SK-N-SH (cell line): ENCODE results near the gene FAT1. TPM values are rescaled to one million over a fixed set of nuclear protein-coding genes. Genes with fewer than 3 reads are reported as not detected.

ENCODE experiments used
- CTCF ChIA-PET: fragments of 300-600, 350-600 bp; formaldehyde crosslinking; extraction: SDS; loops from one replicate; lab custom pipeline; 2021; lab: Yijun Ruan, JAX
- POLR2A ChIA-PET: fragments of 350-600 bp; sonication (Branson Sonifier 250); formaldehyde crosslinking; extraction: SDS; loops from one replicate; lab custom pipeline; 2020; ENCODE audit warnings: antibody characterized with exemption, inconsistent platforms; lab: Yijun Ruan, JAX
- DNase-seq: peaks from one replicate; pipeline ENCODE4 v3.0.0; 2012
- H2AFZ ChIP-seq: fragments of 200-600 bp; sonication (generic); 2 replicates; pipeline ENCODE4 v1.8.1; 2016; ENCODE audit warnings: antibody characterized with exemption, mild to moderate bottlenecking, low read depth
- H3F3A ChIP-seq: fragments of 200-600 bp; sonication (generic); replicated peaks from 2 replicates; pipeline ENCODE3; 2016; ENCODE audit warnings: antibody characterized with exemption, mild to moderate bottlenecking; ENCODE audit not compliant: insufficient read depth
- H3K27ac ChIP-seq, 2 experiments: fragments of 200-500 bp in 1 of 2; fragments of 200-600 bp in 1 of 2; sonication (Bioruptor generic) in 1 of 2; sonication (generic), shearing (Covaris generic) in 1 of 2; 2 replicates each; pipeline versions ENCODE4 v1.5.1 to v1.6.1; 2014 to 2016; ENCODE audit warnings: low read depth in 2 of 2, inconsistent platforms in 1 of 2, low read length in 1 of 2, mild to moderate bottlenecking in 1 of 2, mixed read lengths in 1 of 2
- H3K27me3 ChIP-seq: fragments of 200-600 bp; sonication (generic), shearing (Covaris generic); 2 replicates; pipeline ENCODE4 v1.6.1; 2016; ENCODE audit warnings: mixed run types; ENCODE audit not compliant: insufficient read depth
- H3K36me3 ChIP-seq, 2 experiments: fragments of 200-500 bp in 1 of 2; fragments of 200-600 bp in 1 of 2; sonication (Bioruptor generic) in 1 of 2; sonication (generic) in 1 of 2; replicated peaks in 1 of 2; 2 replicates each; pipeline versions ENCODE3 to v1.5.1; 2014 to 2016; ENCODE audit warnings: low read length in 1 of 2, mild to moderate bottlenecking in 1 of 2; ENCODE audit not compliant: insufficient read depth in 2 of 2, control insufficient read depth in 1 of 2
- H3K4me1 ChIP-seq, 2 experiments: fragments of 200-500 bp in 1 of 2; fragments of 200-600 bp in 1 of 2; sonication (Bioruptor generic) in 1 of 2; sonication (generic), shearing (Covaris generic) in 1 of 2; 2 replicates each; pipeline versions ENCODE4 v1.5.1 to v1.6.1; 2014 to 2016; ENCODE audit warnings: low read depth in 1 of 2, low read length in 1 of 2, mixed run types in 1 of 2; ENCODE audit not compliant: insufficient read depth in 2 of 2, control insufficient read depth in 1 of 2
- H3K4me2 ChIP-seq: fragments of 200-600 bp; sonication (generic), shearing (Covaris generic); 2 replicates; pipeline ENCODE4 v1.6.1; 2017; ENCODE audit warnings: mixed run types
- H3K4me3 ChIP-seq, 2 experiments: fragments of 200-500 bp in 1 of 2; fragments of 200-600 bp in 1 of 2; sonication (Bioruptor generic) in 1 of 2; sonication (generic), shearing (Covaris generic) in 1 of 2; 2 replicates each; pipeline versions ENCODE4 v1.5.1 to v1.8.1; 2014 to 2016; ENCODE audit warnings: low read depth in 2 of 2, inconsistent platforms in 1 of 2, low read length in 1 of 2, mild to moderate bottlenecking in 1 of 2, mixed read lengths in 1 of 2, moderate library complexity in 1 of 2
- H3K79me2 ChIP-seq: fragments of 200-600 bp; sonication (generic); 2 replicates; pipeline ENCODE4 v1.8.1; 2017; ENCODE audit warnings: mild to moderate bottlenecking; ENCODE audit not compliant: insufficient read depth
- H3K9ac ChIP-seq: fragments of 200-600 bp; sonication (generic); 2 replicates; pipeline ENCODE4 v1.6.1; 2017; ENCODE audit warnings: mixed run types
- H3K9me2 ChIP-seq: fragments of 200-600 bp; sonication (generic); 2 replicates; pipeline ENCODE4 v1.6.1; 2017; ENCODE audit warnings: mixed run types
- H3K9me3 ChIP-seq: fragments of 200-600 bp; sonication (generic); 2 replicates; pipeline ENCODE4 v1.6.1; 2017; ENCODE audit warnings: mixed run types, mild to moderate bottlenecking, moderate library complexity
- H4K20me1 ChIP-seq: fragments of 200-600 bp; sonication (generic); 2 replicates; pipeline ENCODE4 v1.6.1; 2017; ENCODE audit warnings: mild to moderate bottlenecking, mixed run types; ENCODE audit not compliant: insufficient read depth
- CHD2 ChIP-seq: fragments of 150-350 bp; IDR thresholded peaks from 2 replicates; pipeline ENCODE4 v1.6.1; 2018; ENCODE audit warnings: low read length; ENCODE audit not compliant: partially characterized antibody
- ELF1 ChIP-seq: IDR thresholded peaks from 2 replicates; pipeline ENCODE4 v1.4.0; 2012
- EP300 ChIP-seq, 2 experiments: IDR thresholded peaks; 2 replicates each; pipeline versions ENCODE4 v1.4.0 to v1.6.1; 2012; ENCODE audit warnings: borderline replicate concordance in 1 of 2, low read depth in 1 of 2, low read length in 1 of 2
- EZH2phosphoT487 ChIP-seq: fragments of 200-600 bp; sonication (generic); IDR thresholded peaks from 2 replicates; pipeline ENCODE4 v1.6.1; 2017; ENCODE audit warnings: low read depth, mixed run types, mild to moderate bottlenecking, antibody characterized with exemption, moderate library complexity, borderline replicate concordance
- FOSL2 ChIP-seq: IDR thresholded peaks from 2 replicates; pipeline ENCODE4 v1.4.0; 2012; ENCODE audit warnings: low read depth, mild to moderate bottlenecking, moderate library complexity, borderline replicate concordance
- FOXJ3 ChIP-seq: sonication (generic); formaldehyde crosslinking; IDR thresholded peaks from 2 replicates; pipeline ENCODE4 v1.5.1; 2020; ENCODE audit warnings: mild to moderate bottlenecking, missing genetic modification reagents
- FOXM1 ChIP-seq: IDR thresholded peaks from 2 replicates; pipeline ENCODE4 v1.4.0; 2012; ENCODE audit warnings: low read depth, mild to moderate bottlenecking
- GATA2 ChIP-seq: sonication (generic); formaldehyde crosslinking; IDR thresholded peaks from 2 replicates; pipeline ENCODE4 v1.5.0; 2020; ENCODE audit warnings: mild to moderate bottlenecking, missing genetic modification reagents
- MEF2A ChIP-seq: IDR thresholded peaks from 2 replicates; pipeline ENCODE4 v1.4.0; 2012; ENCODE audit warnings: low read depth, borderline replicate concordance
- PBX3 ChIP-seq: IDR thresholded peaks from 2 replicates; pipeline ENCODE4; 2012
- RCOR1 ChIP-seq: fragments of 150-350 bp; IDR thresholded peaks from 2 replicates; pipeline ENCODE4 v1.6.1; 2017; ENCODE audit warnings: antibody characterized with exemption, low read length
- RXRA ChIP-seq: IDR thresholded peaks from 2 replicates; pipeline ENCODE4 v1.4.0; 2012; ENCODE audit warnings: low read depth, mild to moderate bottlenecking, borderline replicate concordance
- SIN3A ChIP-seq: IDR thresholded peaks from 2 replicates; pipeline ENCODE4 v1.6.1; 2012; ENCODE audit warnings: low read depth, mild to moderate bottlenecking, low read length, moderate library complexity, borderline replicate concordance
- TAF1 ChIP-seq: IDR thresholded peaks from 2 replicates; pipeline ENCODE4 v1.6.1; 2012; ENCODE audit warnings: low read depth, mild to moderate bottlenecking, low read length, moderate library complexity, borderline replicate concordance
- TCF12 ChIP-seq: IDR thresholded peaks from 2 replicates; pipeline ENCODE4 v1.4.0; 2012
- WGBS: methylation state at CpG from one replicate; pipeline ENCODE4 v1.1.6; 2017; ENCODE audit warnings: low lambda C conversion rate; 5-methylcytosine and 5-hydroxymethylcytosine counted together
- polyA plus RNA-seq, 3 experiments: library from polyadenylated mRNA; depleted of rRNA; stranded (reverse); fragments of >200 nt; gene quantifications; 2 replicates each; pipeline ENCODE4 v1.2.3, GENCODE V29; 2012
- TF ChIP-seq, protein P1 (sequence below): IDR thresholded peaks from 2 replicates; pipeline ENCODE4 v1.4.0; 2012; ENCODE audit warnings: low read depth, borderline replicate concordance
- TF ChIP-seq, protein P2 (sequence below): IDR thresholded peaks from 2 replicates; pipeline ENCODE4 v1.4.0; 2012; ENCODE audit warnings: low read depth

FAT1 gene
- polyA plus RNA-seq, 1 of the 3 experiments (the other 2 are of a cell fraction): 41.3 TPM

DNA sequence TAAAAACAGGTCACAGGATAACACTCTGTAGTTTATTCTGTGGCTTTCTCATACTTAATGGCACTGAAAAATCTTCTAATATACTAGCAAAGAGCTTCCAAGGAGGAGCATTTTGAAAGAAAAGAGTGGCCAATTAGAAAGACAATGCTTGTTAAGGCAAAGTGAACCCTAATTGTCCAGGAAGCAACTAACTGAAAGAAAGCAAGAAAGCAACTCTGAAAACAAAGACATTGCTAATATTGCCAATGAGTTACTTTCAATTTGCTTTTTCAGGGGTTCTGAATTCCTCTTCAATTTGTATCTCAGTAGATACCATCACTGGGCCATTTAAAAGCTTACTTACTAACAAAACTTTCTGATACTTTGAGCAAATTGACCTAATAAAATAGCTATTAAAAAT is 89.8 kb downstream of the FAT1 start:
- Histone ChIP-seq H2AFZ (no peak overlapping the region), H3K9ac (no peak overlapping the region), H3K27me3 (no peaks in the 10 kb centered on the region; the same call in 1 of the 2 replicates), H3K4me2 (no peak overlapping the region), H3K27ac (no peak overlapping the region), H4K20me1 (no peaks in the 10 kb centered on the region), H3K36me3 (peaks cover 0 to 23% of the 10 kb centered on the region in 2 experiments), H3K9me2 (no peaks in the 10 kb centered on the region), H3K9me3 (no peaks in the 10 kb centered on the region), H3F3A (peaks cover 5% of the 10 kb centered on the region), H3K4me3 (no peak overlapping the region), H3K79me2 (no peaks in the 10 kb centered on the region), H3K4me1 (no peaks in the 10 kb centered on the region)
- ChIA-PET POLR2A (no interaction called here), CTCF (interaction anchor here (1.2 kb wide), 1 partner anchor 18 kb away, joined by 3 read pairs; no protein-coding TSS in a partner anchor)
- TF ChIP-seq MEF2A: no peak
- TF ChIP-seq TCF12: no peak
- TF ChIP-seq ELF1: no peak
- TF ChIP-seq, protein P1, sequence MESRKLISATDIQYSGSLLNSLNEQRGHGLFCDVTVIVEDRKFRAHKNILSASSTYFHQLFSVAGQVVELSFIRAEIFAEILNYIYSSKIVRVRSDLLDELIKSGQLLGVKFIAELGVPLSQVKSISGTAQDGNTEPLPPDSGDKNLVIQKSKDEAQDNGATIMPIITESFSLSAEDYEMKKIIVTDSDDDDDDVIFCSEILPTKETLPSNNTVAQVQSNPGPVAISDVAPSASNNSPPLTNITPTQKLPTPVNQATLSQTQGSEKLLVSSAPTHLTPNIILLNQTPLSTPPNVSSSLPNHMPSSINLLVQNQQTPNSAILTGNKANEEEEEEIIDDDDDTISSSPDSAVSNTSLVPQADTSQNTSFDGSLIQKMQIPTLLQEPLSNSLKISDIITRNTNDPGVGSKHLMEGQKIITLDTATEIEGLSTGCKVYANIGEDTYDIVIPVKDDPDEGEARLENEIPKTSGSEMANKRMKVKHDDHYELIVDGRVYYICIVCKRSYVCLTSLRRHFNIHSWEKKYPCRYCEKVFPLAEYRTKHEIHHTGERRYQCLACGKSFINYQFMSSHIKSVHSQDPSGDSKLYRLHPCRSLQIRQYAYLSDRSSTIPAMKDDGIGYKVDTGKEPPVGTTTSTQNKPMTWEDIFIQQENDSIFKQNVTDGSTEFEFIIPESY: no peak
- no peak for TF ChIP-seq GATA2 (CRISPR knock-in tag)
- no peak for TF ChIP-seq FOXJ3
- no peak for TF ChIP-seq EZH2phosphoT487
- TF ChIP-seq, protein P2, sequence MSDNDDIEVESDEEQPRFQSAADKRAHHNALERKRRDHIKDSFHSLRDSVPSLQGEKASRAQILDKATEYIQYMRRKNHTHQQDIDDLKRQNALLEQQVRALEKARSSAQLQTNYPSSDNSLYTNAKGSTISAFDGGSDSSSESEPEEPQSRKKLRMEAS: no peak
- no peak for TF ChIP-seq TAF1
- no peak for TF ChIP-seq PBX3
- TF ChIP-seq RCOR1: no peak
- TF ChIP-seq EP300 (IDR thresholded peaks at IDR 0.05; ENCODE audit: borderline replicate concordance in 1 of 2, low read depth in 1 of 2, low read length in 1 of 2): no peak
- TF ChIP-seq CHD2: no peak
- DNase-seq: no peak

GRCh38 chr4:186630128-186630527 is 93.5 kb downstream of the FAT1 start:
- Histone ChIP-seq H2AFZ (no peak overlapping the region), H3K27me3 (no peaks in the 10 kb centered on the region; the same call in 1 of the 2 replicates), H3K9me2 (no peaks in the 10 kb centered on the region), H3K36me3 (peaks cover 2 to 20% of the 10 kb centered on the region in 2 experiments), H3F3A (peaks cover 21% of the 10 kb centered on the region), H3K4me1 (peaks cover 0 to 4% of the 10 kb centered on the region in 2 experiments; a peak in 1 of 4 replicates), H3K4me2 (no peak overlapping the region), H3K9me3 (no peaks in the 10 kb centered on the region), H4K20me1 (no peaks in the 10 kb centered on the region), H3K9ac (no peak overlapping the region), H3K4me3 (no peak overlapping the region), H3K79me2 (no peaks in the 10 kb centered on the region), H3K27ac (no peak overlapping the region)
- ChIA-PET POLR2A (no interaction called here), CTCF (no interaction called here)
- WGBS: 62% methylated on average over 6 of the region's 6 CpGs
- TF ChIP-seq SIN3A (no peak), RXRA (no peak), EZH2phosphoT487 (no peak), FOXM1 (no peak), GATA2 (CRISPR knock-in tag) (no peak), FOSL2 (no peak)
- no peak for DNase-seq
